GM21526 (cell line): Measurements from ENCODE around the gene ARHGAP9.
"Not testable (repeated sequence)": the region's sequence is repeated elsewhere in the genome, so short reads cannot be mapped to it uniquely, and the experiment has no call there.

Experiments used
- ATAC-seq: cut with Tn5 transposase; IDR thresholded peaks from one replicate; pipeline ENCODE4 v1.9.1; 2021; ENCODE audit warnings: moderate library complexity; ENCODE audit not compliant: unreplicated experiment, low FRiP score

ARHGAP9 gene

GRCh38 chr12:57446292-57446960 is 33.2 kb downstream of the ARHGAP9 start:
- ATAC-seq = no peak

- ATAC-seq = no peak
Observed at GRCh38 chr12:57444744-57445143, 34.9 kb downstream of the ARHGAP9 start.

- not testable (repeated sequence) for ATAC-seq
Observed at GRCh38 chr12:57444337-57444736, 35.3 kb downstream of the ARHGAP9 start.

- ATAC-seq = no peak
Observed at GRCh38 chr12:57441846-57442427, 37.7 kb downstream of the ARHGAP9 start.

- ATAC-seq = not testable (repeated sequence)
Observed at GRCh38 chr12:57441393-57441792, 38.3 kb downstream of the ARHGAP9 start.

GRCh38 chr12:57439762-57440266 is 39.9 kb downstream of the ARHGAP9 start:
- ATAC-seq = no peak

GRCh38 chr12:57438400-57438799 is 41.3 kb downstream of the ARHGAP9 start:
- ATAC-seq = no peak

- no peak for ATAC-seq
Observed at GRCh38 chr12:57435293-57435692, 44.4 kb downstream of the ARHGAP9 start.

- ATAC-seq = no peak
Observed at GRCh38 chr12:57434517-57435223, 45.0 kb downstream of the ARHGAP9 start, which contains the start of gene INHBC. TSS of gene INHBC (plus strand) at chr12:57434784. CDS start at chr12:57434887, 103 bp downstream.

GRCh38 chr12:57433370-57433769 is 46.3 kb downstream of the ARHGAP9 start:
- no peak for ATAC-seq

GRCh38 chr12:57431654-57432188 is 47.9 kb downstream of the ARHGAP9 start:
- ATAC-seq = no peak

GRCh38 chr12:57430931-57431566 is 48.6 kb downstream of the ARHGAP9 start, which contains the start of gene R3HDM2:
TSS of gene R3HDM2 (minus strand) at chr12:57431043. CDS start at chr12:57310428, 120,615 bp downstream.
- peak; percentile 92 for ATAC-seq

GRCh38 chr12:57430112-57430930 is 49.3 kb downstream of the ARHGAP9 start:
- ATAC-seq = peak; percentile 52

- no peak for ATAC-seq
Observed at GRCh38 chr12:57429473-57430111, 50.1 kb downstream of the ARHGAP9 start.

- ATAC-seq = no peak
Observed at GRCh38 chr12:57428965-57429364, 50.7 kb downstream of the ARHGAP9 start.

- ATAC-seq = not testable (repeated sequence)
Observed at GRCh38 chr12:57426948-57427347, 52.7 kb downstream of the ARHGAP9 start.
